Natural killer cell treated with Interleukin-12 subunit alpha and Interleukin-12 subunit beta and Interleukin-15 and Interleukin-18, amount 100 ng/mL, for 72 hours (primary cell): Measurements from ENCODE around the gene ATF7. TPM values are rescaled to one million over a fixed set of nuclear protein-coding genes. Genes with fewer than 3 reads are reported as not detected.
A peak's percentile ranks its signal among the peaks of the same experiment; 100 is the strongest.
"Not testable (repeated sequence)": the region's sequence is repeated elsewhere in the genome, so short reads cannot be mapped to it uniquely, and the experiment has no call there.

Experiments used
- ATAC-seq, 2 donors: fragments of 150-1000 bp; cut with Tn5 transposase in 1 of 2; sonication (Bioruptor Pico), chemical (Tn5 transposase) in 1 of 2; 2 replicates each; pipeline ENCODE4 v1.10.0; 2021
- DNase-seq: peaks from one replicate; pipeline ENCODE4 v3.0.0; 2022; ENCODE audit warnings: low spot score
- H3K27ac Mint-ChIP-seq, 2 donors: 1 replicate in 1 of 2; 2 replicates in 1 of 2; pipeline ENCODE4 v1.8.0; 2022; ENCODE audit warnings: mixed read lengths in 2 of 2, mild to moderate bottlenecking in 1 of 2, moderate library complexity in 1 of 2
- H3K27me3 Mint-ChIP-seq, 2 donors: 1 replicate in 1 of 2; 2 replicates in 1 of 2; pipeline ENCODE4 v1.8.0; 2022; ENCODE audit warnings: mixed read lengths in 2 of 2
- H3K36me3 Mint-ChIP-seq: one replicate; pipeline ENCODE4 v1.8.0; 2022; ENCODE audit warnings: mixed read lengths
- H3K4me1 Mint-ChIP-seq, 2 donors: 1 replicate in 1 of 2; 2 replicates in 1 of 2; pipeline ENCODE4 v1.8.0; 2022; ENCODE audit warnings: low read depth in 2 of 2, mixed read lengths in 2 of 2, mild to moderate bottlenecking in 1 of 2
- H3K4me3 Mint-ChIP-seq: one replicate; pipeline ENCODE4 v1.8.0; 2022; ENCODE audit warnings: mixed read lengths
- H3K9me3 Mint-ChIP-seq: 2 replicates; pipeline ENCODE4 v1.8.0; 2022; ENCODE audit warnings: mixed read lengths
- total RNA-seq, 2 donors: library from RNA; stranded (reverse); gene quantifications; one replicate each; pipeline ENCODE4 v1.2.3, GENCODE V29; 2022

ATF7 gene
- total RNA-seq, 2 donors from 2014 or later = 36.4 to 39.4 TPM

DNA sequence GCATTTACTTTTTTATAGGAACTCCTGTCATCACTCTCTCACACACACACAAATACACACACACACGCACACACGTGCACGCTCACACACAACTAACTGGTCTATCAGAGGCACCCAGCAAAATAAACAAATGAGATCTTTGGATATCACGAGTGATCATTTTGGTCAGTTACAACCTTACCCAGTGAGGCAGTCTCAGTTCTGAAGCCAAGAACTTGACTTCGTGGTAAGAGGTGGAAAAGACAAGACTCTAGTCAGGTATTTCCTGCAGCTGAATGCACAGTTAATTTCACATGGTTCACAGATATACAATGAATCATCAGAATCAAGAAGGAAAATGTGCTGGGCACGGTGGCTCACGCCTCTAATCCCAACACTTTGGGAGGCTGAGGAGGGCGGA, 39.4 kb downstream of the ATF7 start:
- H3K36me3 Mint-ChIP-seq = no peaks in the 10 kb centered on the region
- H3K4me3 Mint-ChIP-seq = no peak overlapping the region
- H3K9me3 Mint-ChIP-seq = no peaks in the 10 kb centered on the region
- no peak for ATAC-seq
- H3K27me3 Mint-ChIP-seq = no peaks in the 10 kb centered on the region
- peaks cover 32 to 51% of the 10 kb centered on the region in 2 donors for H3K4me1 Mint-ChIP-seq
- no peak for DNase-seq
- no peak overlapping the region for H3K27ac Mint-ChIP-seq

DNA sequence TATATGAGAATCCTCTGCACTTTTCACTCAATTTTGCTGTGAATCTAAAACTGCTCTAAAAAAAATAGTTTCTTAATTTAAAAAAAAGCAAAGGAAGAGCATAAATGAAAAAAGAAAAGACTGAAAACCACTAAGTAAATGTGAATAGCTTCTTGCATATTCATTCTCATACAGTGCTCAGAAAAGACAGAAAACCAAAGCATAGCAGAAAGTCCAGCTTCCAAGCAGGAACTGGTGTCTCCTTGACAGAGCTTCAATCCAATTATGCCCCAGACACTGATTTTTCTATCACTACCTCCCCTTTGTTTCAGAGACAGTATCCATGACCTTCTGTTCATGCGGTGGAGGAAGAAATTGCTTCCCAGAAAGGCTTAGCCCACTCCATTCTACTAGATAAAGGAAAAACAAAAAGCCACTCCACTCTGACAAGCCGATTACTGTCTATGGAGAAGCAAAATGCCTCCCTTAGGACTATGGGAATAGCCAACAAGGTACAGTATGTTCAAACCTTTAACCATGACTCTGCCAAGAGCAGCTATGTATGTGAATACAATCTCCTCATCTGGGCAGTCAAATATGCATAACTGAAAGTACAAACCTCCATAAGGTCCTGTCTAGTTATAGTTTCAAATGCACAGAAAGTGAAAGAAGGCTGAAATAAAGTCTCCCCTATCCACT, 40.6 kb downstream of the ATF7 start:
- no peaks in the 10 kb centered on the region for H3K9me3 Mint-ChIP-seq
- peaks cover 29 to 51% of the 10 kb centered on the region in 2 donors for H3K4me1 Mint-ChIP-seq
- no peak overlapping the region for H3K27ac Mint-ChIP-seq
- ATAC-seq = no peak
- no peaks in the 10 kb centered on the region for H3K36me3 Mint-ChIP-seq
- H3K4me3 Mint-ChIP-seq = no peak overlapping the region
- DNase-seq = no peak
- H3K27me3 Mint-ChIP-seq = no peaks in the 10 kb centered on the region

DNA sequence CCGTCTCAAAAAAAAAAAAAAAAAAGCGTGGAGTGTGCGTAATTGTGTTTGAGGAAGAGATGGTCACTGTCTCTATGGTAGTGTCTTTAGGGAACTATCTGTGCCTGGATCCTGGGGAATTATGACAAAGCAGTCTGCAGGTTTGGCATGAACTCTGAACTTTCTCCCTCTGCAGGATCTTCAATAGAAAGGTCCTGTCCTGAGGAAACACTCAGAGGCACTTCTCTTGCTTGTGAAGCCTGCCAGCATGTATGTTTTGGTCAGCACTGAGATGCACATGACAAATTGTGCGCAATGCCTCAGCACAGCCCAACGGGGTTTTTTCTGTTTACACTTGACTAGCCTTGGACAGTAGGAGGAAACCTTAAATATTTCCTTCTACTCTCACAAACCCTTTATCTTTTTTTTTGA, 46.6 kb downstream of the ATF7 start:
- H3K27ac Mint-ChIP-seq = no peak overlapping the region
- H3K4me1 Mint-ChIP-seq = peaks cover 30 to 41% of the 10 kb centered on the region in 2 donors
- H3K36me3 Mint-ChIP-seq = no peaks in the 10 kb centered on the region
- no peak for DNase-seq
- no peak for ATAC-seq
- no peaks in the 10 kb centered on the region for H3K27me3 Mint-ChIP-seq
- no peaks in the 10 kb centered on the region for H3K9me3 Mint-ChIP-seq
- no peak overlapping the region for H3K4me3 Mint-ChIP-seq

DNA sequence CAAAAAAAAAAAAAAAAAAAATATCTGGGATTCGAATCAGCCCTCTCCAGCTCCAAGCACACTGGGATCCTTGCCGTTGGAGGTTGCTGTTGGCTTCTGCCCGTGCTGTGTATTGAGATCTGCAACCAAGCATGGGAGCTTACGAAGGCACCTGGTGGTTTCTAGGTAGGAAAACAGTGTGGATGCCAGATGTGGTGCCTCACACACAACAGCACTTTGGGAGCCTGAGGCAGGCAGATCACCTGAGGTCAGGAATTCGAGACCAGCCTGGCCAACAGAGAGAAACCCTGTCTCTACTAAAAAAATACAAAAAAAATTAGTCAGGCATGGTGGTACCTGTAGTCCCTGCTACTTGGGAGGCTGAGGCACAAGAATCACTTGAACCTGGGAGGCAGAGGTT, 47.4 kb downstream of the ATF7 start:
- H3K4me1 Mint-ChIP-seq = peaks cover 32 to 44% of the 10 kb centered on the region in 2 donors
- no peak for ATAC-seq
- no peaks in the 10 kb centered on the region for H3K27me3 Mint-ChIP-seq
- H3K9me3 Mint-ChIP-seq = no peaks in the 10 kb centered on the region
- H3K36me3 Mint-ChIP-seq = no peaks in the 10 kb centered on the region
- H3K27ac Mint-ChIP-seq = no peak overlapping the region
- no peak for DNase-seq
- no peak overlapping the region for H3K4me3 Mint-ChIP-seq

DNA sequence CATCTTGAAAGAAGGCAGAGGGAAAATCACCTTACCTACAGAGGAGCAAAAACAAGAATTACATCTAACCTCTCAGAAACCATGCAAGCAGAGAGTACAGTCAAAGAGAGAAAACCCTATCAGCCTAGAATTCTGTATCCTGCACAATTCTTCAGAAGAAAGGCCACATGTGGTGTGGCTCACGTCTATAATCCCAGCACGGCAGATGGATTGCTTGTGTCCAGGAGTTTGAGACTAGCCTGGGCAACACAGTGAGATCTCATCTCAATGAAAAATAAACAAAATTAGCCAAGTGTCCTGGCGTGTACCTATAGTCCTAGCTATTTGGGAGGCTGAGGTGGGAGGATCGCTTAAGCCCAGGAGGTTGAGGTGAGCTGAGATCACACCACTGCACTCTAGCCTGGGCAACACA, 48.2 kb downstream of the ATF7 start:
- peak in 1 of 2 donors; percentile 78 for ATAC-seq
- H3K36me3 Mint-ChIP-seq = no peaks in the 10 kb centered on the region
- peak overlapping the region in 1 of 2 donors; percentile 30 for H3K27ac Mint-ChIP-seq
- H3K4me1 Mint-ChIP-seq = peaks cover 29 to 41% of the 10 kb centered on the region in 2 donors
- H3K9me3 Mint-ChIP-seq = no peaks in the 10 kb centered on the region
- peak overlapping the region; percentile 51 for H3K4me3 Mint-ChIP-seq
- no peaks in the 10 kb centered on the region for H3K27me3 Mint-ChIP-seq
- DNase-seq = no peak

DNA sequence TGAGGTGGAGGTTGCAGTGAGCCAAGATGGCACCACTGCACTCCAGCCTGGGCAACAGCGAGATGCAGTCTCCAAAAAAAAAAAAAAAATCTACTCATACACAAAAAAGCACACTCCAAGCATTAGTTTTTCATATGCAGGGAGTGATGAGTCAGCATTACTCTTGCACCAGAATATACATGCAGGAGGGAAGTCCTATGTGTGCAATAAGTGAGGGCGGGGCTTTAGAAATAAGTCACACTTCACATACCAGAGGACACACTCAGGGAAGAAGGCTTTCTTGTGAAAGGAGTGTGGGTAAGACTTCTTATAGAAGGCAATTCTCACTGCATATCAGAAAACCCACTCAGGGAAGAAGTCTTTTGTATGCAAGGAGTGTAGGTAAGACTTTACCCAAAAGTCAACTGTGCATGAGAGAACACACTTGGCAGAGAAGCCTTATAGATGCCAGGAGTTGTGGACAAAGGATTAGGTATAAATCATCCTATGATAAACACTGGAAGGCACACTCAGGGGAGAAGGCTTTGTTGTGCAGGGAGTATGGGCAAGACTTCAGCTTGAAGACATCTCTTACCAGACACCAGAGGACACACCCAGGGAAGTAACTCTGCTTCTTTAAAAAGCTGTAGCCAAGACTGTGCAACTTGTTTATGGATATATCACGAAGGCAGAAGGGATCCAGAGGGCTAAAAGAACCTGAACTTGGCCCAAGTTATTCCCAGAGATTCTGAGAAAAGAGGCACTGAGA, 50.5 kb downstream of the ATF7 start:
- peak overlapping the region in 1 of 2 donors; percentile 20 for H3K27ac Mint-ChIP-seq
- H3K27me3 Mint-ChIP-seq = no peaks in the 10 kb centered on the region
- no peaks in the 10 kb centered on the region for H3K36me3 Mint-ChIP-seq
- H3K4me1 Mint-ChIP-seq = peaks cover 34 to 46% of the 10 kb centered on the region in 2 donors
- DNase-seq (no peak), ATAC-seq (peak; percentile 67 to 75)
- H3K4me3 Mint-ChIP-seq = no peak overlapping the region
- no peaks in the 10 kb centered on the region for H3K9me3 Mint-ChIP-seq

DNA sequence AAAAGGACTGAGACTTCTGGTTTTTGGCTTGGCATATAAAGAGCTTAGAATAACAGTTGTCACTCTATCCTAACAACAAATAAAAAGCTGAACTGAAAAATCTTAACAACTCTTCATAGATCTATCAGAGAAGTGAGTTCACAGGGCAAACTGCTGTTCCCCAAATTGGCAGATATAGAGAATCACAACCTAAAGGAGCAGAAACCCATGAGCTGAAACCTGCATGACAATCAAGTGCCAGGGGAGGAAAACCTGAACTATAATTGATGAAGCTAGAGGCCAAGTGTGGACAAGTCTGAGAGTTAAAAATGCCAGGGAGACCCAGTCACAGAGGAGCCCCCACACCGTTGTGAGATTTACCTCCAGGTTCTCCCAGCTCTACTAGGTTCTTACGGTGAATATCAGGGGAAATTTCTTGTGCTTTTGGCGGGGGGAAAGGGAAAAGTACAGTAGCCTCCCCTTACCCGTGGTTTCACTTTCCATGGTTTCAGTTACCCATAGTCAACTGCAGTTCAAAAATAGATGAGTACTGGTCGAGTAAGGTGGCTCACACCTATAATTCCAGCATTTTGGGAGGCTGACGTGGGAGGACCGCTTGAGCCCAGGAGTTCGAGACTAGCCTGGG, 53.9 kb downstream of the ATF7 start:
- Mint-ChIP-seq H3K4me1 (peaks cover 45 to 47% of the 10 kb centered on the region in 2 donors), H3K27ac (peak overlapping the region in 1 of 2 donors; percentile 58), H3K4me3 (peak overlapping the region; percentile 38), H3K27me3 (no peaks in the 10 kb centered on the region), H3K36me3 (no peaks in the 10 kb centered on the region), H3K9me3 (no peaks in the 10 kb centered on the region)
- ATAC-seq = peak in 1 of 2 donors; percentile 67
- no peak for DNase-seq

DNA sequence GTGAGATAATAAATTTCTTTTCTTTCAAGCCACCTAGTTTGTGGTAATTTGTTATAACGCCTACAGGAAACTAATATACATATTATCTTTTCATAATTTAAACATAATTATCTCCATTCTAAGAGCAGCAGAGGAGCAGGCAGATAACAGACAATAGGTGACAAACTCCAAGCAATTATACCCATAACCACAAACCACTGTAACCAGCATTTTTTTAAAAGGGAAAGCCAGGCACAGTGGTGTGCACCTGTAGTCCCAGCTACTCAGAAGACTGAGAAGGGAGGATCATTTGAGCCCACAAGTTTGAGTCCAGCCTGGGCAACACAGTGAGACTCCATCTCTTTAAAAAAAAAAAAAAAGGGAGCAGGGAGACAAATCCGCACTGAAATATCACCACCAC, 54.9 kb downstream of the ATF7 start:
- Mint-ChIP-seq H3K4me3 (no peak overlapping the region), H3K9me3 (no peaks in the 10 kb centered on the region), H3K27ac (peak overlapping the region in 1 of 2 donors; percentile 4), H3K27me3 (no peaks in the 10 kb centered on the region), H3K36me3 (no peaks in the 10 kb centered on the region), H3K4me1 (peaks cover 36 to 39% of the 10 kb centered on the region in 2 donors)
- ATAC-seq (no peak), DNase-seq (no peak)

DNA sequence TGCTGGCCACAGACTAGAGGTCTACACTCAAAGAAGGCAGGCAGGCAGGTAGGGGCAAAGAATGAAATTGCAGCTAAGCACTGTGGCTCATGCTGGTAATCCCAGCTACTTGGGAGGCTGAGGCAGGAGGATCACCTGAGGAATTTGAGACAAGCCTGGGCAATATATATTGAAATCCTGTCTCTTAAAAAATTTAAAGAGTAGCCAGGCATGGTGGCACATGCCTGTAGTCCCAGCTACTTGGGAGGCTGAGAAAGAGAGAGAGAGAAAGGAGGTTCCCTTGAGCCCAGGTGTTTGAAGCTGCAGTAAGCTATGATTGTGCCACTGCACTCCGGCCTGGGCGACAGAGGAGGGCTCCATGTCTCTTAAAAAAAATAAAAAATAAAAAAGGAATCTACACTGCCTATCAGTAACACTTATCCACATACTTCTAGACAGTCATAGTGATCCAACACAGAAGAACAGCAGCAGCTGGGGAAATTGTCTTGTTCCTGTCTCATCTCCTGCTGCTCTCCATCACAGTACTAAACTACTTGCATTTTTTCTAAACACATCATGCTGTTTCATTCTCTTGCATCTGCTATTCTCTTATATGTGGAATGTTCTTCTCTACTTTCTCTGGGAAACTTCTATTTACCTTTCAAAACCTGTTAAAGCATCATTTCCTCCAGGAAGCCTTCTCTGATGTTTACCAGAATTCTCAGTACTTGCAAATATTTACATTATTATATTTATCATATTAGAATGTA, 57.2 kb downstream of the ATF7 start:
- Mint-ChIP-seq H3K27ac (peak overlapping the region in 1 of 2 donors; percentile 47), H3K4me3 (no peak overlapping the region), H3K36me3 (no peaks in the 10 kb centered on the region), H3K9me3 (no peaks in the 10 kb centered on the region), H3K27me3 (no peaks in the 10 kb centered on the region), H3K4me1 (peaks cover 39 to 40% of the 10 kb centered on the region in 2 donors)
- ATAC-seq (no peak), DNase-seq (no peak)

DNA sequence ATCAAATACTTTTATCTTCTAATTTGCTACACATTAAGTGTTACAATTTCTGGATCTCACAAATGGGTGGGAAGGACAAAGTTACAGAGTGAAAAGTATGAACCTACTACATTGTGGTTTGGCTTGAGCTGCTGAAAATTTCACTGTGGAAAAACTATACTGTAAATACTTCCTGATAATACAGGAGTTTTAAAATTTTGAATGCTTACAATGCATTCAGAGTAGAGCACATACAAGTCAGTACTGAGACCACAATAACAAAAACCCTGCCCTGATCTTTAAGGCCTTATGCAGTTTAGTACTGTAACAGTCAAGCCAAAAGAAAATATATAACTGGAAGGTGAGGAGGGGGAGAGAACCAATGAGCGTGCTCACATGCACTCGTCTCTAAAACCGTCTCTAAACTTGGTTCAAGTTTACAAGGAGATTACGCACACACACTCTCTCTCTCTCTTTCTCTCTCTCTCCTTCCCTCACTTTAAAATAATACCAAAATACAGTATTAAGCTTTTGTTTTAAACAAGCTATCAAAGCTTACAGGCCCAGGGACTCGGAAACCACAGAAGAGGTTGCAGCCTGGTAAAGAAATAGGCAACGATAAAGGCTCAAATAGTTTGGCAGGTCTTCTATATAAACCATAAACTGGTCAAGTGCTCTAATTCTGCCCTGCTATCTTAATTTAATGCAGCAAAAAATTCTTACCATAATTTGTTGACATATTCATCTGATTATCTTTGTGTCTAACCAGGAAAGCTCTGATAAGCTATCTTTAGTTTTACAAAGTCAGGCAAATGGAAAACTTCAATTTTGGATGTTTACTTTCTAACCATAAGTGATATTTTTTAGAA, 58.0 kb downstream of the ATF7 start:
- H3K27me3 Mint-ChIP-seq = no peaks in the 10 kb centered on the region
- no peak overlapping the region for H3K4me3 Mint-ChIP-seq
- H3K36me3 Mint-ChIP-seq = no peaks in the 10 kb centered on the region
- peak overlapping the region in 1 of 2 donors; percentile 47 for H3K27ac Mint-ChIP-seq
- no peak for DNase-seq
- no peak for ATAC-seq
- no peaks in the 10 kb centered on the region for H3K9me3 Mint-ChIP-seq
- peaks cover 37 to 39% of the 10 kb centered on the region in 2 donors for H3K4me1 Mint-ChIP-seq

DNA sequence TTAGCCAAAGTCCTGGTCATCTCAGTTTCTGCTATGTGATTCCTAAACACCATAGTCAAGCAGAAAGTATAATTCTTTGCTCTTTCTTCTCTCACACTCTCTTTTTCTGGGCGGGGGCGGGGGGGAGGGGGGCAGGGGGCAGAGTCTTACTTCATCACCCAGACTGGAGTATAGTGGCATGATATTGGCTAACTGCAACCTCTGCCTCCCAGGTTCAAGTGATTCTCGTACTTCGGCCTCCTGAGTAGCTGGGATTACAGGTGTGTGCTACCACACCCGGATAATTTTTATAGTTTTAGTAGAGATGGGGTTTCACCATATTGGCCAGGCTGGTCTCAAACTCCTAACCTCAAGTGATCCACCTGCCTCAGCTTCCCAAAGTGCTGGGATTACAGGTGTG, 60.8 kb downstream of the ATF7 start:
- DNase-seq, H3K36me3 Mint-ChIP-seq, H3K9me3 Mint-ChIP-seq, H3K4me3 Mint-ChIP-seq, H3K27me3 Mint-ChIP-seq, H3K27ac Mint-ChIP-seq, ATAC-seq: not testable (repeated sequence)
- H3K4me1 Mint-ChIP-seq = peaks cover 34 to 41% of the 10 kb centered on the region in 2 donors

DNA sequence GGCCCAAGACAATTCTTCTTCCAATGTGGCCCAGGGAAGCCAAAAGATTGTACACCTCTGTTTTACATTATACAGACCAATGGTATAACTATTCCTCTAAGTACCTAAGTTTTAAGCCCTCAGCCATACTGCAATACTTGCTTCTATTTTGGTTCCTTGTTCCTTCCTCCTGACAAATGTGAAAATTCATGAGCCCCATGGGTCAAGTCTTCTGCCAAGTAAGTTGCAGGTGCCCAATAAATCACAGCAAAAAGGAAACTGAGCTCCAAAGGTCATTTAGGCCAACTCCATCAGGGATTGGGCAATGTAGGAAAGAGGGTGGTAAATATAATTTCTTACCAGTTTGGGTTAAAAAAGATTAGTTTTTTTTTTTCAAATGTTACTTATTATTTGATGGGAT, 61.2 kb downstream of the ATF7 start:
- no peak overlapping the region for H3K4me3 Mint-ChIP-seq
- H3K27ac Mint-ChIP-seq = no peak overlapping the region
- no peaks in the 10 kb centered on the region for H3K36me3 Mint-ChIP-seq
- DNase-seq = no peak
- H3K4me1 Mint-ChIP-seq = peaks cover 31 to 41% of the 10 kb centered on the region in 2 donors
- H3K9me3 Mint-ChIP-seq = no peaks in the 10 kb centered on the region
- ATAC-seq = no peak
- H3K27me3 Mint-ChIP-seq = no peaks in the 10 kb centered on the region

DNA sequence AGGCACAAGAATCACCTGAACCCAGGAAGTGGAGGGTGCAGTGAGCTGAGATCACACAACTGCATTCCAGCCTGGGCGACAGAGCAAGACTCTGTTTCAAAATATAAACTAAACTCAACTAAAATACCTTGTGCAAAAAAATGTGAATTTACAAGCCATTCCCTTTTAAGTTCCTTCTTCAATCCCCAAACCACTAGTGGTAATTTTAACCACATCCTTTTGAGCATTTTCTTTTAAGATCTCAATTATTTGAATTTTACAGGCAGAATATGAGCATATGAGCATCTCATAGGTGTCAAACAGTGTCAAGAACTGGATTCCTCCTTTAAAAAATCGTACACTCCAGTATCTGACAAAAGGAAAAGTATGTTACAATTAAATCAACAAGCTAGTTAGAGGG, 61.9 kb downstream of the ATF7 start:
- Mint-ChIP-seq H3K27ac (no peak overlapping the region), H3K4me3 (no peak overlapping the region), H3K27me3 (no peaks in the 10 kb centered on the region), H3K9me3 (no peaks in the 10 kb centered on the region), H3K36me3 (no peaks in the 10 kb centered on the region), H3K4me1 (peaks cover 30 to 41% of the 10 kb centered on the region in 2 donors)
- no peak for DNase-seq
- ATAC-seq = no peak
